Hepatocyte (in vitro differentiated cells): ENCODE results near the gene AP3D1. TPM values are rescaled to one million over a fixed set of nuclear protein-coding genes. Genes with fewer than 3 reads are reported as not detected.

Source experiments
- DNase-seq: peaks from one replicate; pipeline ENCODE4 v3.0.0-alpha.2; 2016; ENCODE audit warnings: low spot score
- H2AFZ ChIP-seq: fragments of 200-600 bp; sonication (generic); 2 replicates; pipeline ENCODE4 v1.6.0; 2016; ENCODE audit warnings: antibody characterized with exemption, mild to moderate bottlenecking
- H3K27ac ChIP-seq: fragments of 200-600 bp; sonication (generic); 2 replicates; pipeline ENCODE4 v1.5.1; 2016; ENCODE audit warnings: mild to moderate bottlenecking
- H3K27me3 ChIP-seq: fragments of 200-600 bp; sonication (generic); 2 replicates; pipeline ENCODE4 v1.6.1; 2016
- H3K36me3 ChIP-seq: fragments of 200-600 bp; sonication (generic); replicated peaks from 2 replicates; pipeline ENCODE4 v1.5.1; 2016; ENCODE audit warnings: low read depth; ENCODE audit not compliant: insufficient read depth
- H3K4me1 ChIP-seq: fragments of 200-600 bp; sonication (generic); 2 replicates; pipeline ENCODE4 v1.5.1; 2016; ENCODE audit warnings: mild to moderate bottlenecking, moderate library complexity; ENCODE audit not compliant: insufficient read depth
- H3K4me2 ChIP-seq: fragments of 200-600 bp; sonication (generic); 2 replicates; pipeline ENCODE4 v1.6.0; 2016
- H3K4me3 ChIP-seq: fragments of 200-600 bp; sonication (generic); 2 replicates; pipeline ENCODE4 v1.5.1; 2016; ENCODE audit warnings: mild to moderate bottlenecking
- H3K79me2 ChIP-seq: fragments of 200-600 bp; sonication (generic); 2 replicates; pipeline ENCODE4 v1.6.0; 2017; ENCODE audit warnings: mild to moderate bottlenecking
- H3K9me2 ChIP-seq: fragments of 200-600 bp; sonication (generic); replicated peaks from 2 replicates; pipeline ENCODE4 v1.6.0; 2017; ENCODE audit warnings: mild to moderate bottlenecking; ENCODE audit not compliant: insufficient read depth
- H3K9me3 ChIP-seq: fragments of 200-600 bp; sonication (generic); 2 replicates; pipeline ENCODE4 v1.5.1; 2016; ENCODE audit warnings: low read depth, mild to moderate bottlenecking
- H4K20me1 ChIP-seq: fragments of 200-600 bp; sonication (generic); 2 replicates; pipeline ENCODE4 v1.6.0; 2016; ENCODE audit warnings: mild to moderate bottlenecking; ENCODE audit not compliant: insufficient read depth, poor library complexity, severe bottlenecking
- EZH2 ChIP-seq: fragments of 200-600 bp; sonication (generic); IDR thresholded peaks from 2 replicates; pipeline ENCODE4 v1.6.1; 2016; ENCODE audit warnings: antibody characterized with exemption, mild to moderate bottlenecking, borderline replicate concordance
- EZH2phosphoT487 ChIP-seq: fragments of 200-600 bp; sonication (generic); IDR thresholded peaks from one replicate; pipeline ENCODE4 v1.6.1; 2018; ENCODE audit warnings: antibody characterized with exemption, mild to moderate bottlenecking, low read depth, moderate library complexity; ENCODE audit not compliant: unreplicated experiment, severe bottlenecking
- WGBS: methylation state at CpG from one replicate; pipeline ENCODE4 v1.1.6; 2016; ENCODE audit warnings: low lambda C conversion rate; ENCODE audit errors: missing lambda C conversion rate; 5-methylcytosine and 5-hydroxymethylcytosine counted together
- polyA plus RNA-seq: library from polyadenylated mRNA; unstranded; fragments of >200 nt; fragmentation: Nextera tagmentation; extraction: Ambion mirVana; gene quantifications from 2 replicates; pipeline ENCODE4 v1.2.1, GENCODE V29; 2016
- total RNA-seq: library from RNA; depleted of rRNA; stranded (reverse); fragments of >200 nt; gene quantifications from 2 replicates; pipeline ENCODE4 v1.2.3, GENCODE V29; 2014
- TF ChIP-seq, protein P1 (sequence below): fragments of 200-600 bp; sonication (generic); IDR thresholded peaks from 2 replicates; pipeline ENCODE4 v1.5.1; 2016; ENCODE audit warnings: antibody characterized with exemption, mild to moderate bottlenecking; ENCODE audit not compliant: poor library complexity

Gene AP3D1
- total and polyA plus RNA-seq, 2 experiments from 2014 or later, result 102 to 108 TPM

DNA sequence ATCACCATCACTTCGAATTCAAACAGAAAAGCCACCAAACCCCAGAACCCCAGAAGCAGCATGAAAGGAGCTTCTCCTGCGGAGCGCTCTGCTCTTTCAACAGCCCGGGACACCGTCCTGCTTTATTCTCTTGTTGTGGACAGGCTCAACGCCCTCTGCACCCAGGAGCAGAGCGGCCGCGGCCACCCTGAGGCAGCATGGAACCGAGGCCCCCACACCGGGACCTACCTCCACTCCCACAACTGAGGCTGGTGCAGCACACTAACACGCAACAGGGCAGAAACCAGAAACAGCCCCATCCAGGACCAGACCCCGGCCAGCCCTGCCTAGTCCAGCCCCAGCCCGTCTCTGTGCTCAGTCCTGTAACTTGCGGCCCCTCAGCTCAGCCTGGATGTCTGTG is 7.2 kb downstream of the AP3D1 start:
- H3K79me2 ChIP-seq, result peaks cover 100% of the 10 kb centered on the region
- H3K27me3 ChIP-seq, result no peaks in the 10 kb centered on the region
- peaks cover 7% of the 10 kb centered on the region for H3K4me1 ChIP-seq
- H3K27ac ChIP-seq, result no peak overlapping the region
- TF ChIP-seq EZH2 (no peak), EZH2phosphoT487 (no peak)
- TF ChIP-seq, protein P1, sequence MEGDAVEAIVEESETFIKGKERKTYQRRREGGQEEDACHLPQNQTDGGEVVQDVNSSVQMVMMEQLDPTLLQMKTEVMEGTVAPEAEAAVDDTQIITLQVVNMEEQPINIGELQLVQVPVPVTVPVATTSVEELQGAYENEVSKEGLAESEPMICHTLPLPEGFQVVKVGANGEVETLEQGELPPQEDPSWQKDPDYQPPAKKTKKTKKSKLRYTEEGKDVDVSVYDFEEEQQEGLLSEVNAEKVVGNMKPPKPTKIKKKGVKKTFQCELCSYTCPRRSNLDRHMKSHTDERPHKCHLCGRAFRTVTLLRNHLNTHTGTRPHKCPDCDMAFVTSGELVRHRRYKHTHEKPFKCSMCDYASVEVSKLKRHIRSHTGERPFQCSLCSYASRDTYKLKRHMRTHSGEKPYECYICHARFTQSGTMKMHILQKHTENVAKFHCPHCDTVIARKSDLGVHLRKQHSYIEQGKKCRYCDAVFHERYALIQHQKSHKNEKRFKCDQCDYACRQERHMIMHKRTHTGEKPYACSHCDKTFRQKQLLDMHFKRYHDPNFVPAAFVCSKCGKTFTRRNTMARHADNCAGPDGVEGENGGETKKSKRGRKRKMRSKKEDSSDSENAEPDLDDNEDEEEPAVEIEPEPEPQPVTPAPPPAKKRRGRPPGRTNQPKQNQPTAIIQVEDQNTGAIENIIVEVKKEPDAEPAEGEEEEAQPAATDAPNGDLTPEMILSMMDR, result no peak
- WGBS, result 98% methylated on average over 15 of the region's 15 CpGs
- no peak overlapping the region for H3K4me3 ChIP-seq
- DNase-seq, result no peak
- H2AFZ ChIP-seq, result no peak overlapping the region
- H3K9me2 ChIP-seq, result no peaks in the 10 kb centered on the region
- no peak overlapping the region for H3K4me2 ChIP-seq
- H3K9me3 ChIP-seq, result no peaks in the 10 kb centered on the region
- no peaks in the 10 kb centered on the region for H3K36me3 ChIP-seq
- H4K20me1 ChIP-seq, result peaks cover 98% of the 10 kb centered on the region

DNA sequence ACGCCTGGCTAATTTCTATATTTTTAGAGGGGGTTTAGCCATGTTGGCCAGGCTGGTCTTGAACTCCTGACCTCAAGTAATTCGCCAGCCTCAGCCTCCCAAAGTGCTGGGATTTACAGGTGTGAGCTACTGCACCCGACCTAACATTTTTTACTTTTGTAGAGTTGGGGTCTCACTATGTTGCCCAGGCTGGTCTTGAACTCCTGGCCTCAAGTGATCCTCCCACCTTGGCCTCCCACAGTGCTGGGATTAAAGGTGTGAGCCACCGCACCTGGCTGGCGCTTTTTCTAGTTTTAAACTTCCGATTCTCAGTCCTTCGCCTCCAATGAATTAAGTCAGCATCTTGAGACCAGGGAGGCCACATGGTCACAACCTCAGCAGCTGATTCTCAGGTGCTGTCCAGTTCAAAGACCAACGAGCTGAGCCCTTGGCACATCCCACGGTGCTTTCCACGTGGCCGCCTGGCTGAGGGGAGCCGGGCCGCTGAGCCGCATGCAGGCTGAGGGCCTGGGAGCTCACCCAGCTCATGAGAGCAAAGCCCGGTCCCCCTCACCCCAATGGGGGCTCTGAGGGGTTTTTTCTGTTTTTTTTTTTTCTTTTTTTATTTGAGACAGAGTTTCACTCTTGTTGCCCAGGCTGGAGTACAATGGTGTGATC is 9.1 kb downstream of the AP3D1 start:
- TF ChIP-seq EZH2, result no peak
- Histone ChIP-seq H4K20me1 (peaks cover 93% of the 10 kb centered on the region), H3K36me3 (no peaks in the 10 kb centered on the region), H3K9me3 (no peaks in the 10 kb centered on the region), H2AFZ (no peak overlapping the region), H3K79me2 (peaks cover 100% of the 10 kb centered on the region), H3K4me1 (no peaks in the 10 kb centered on the region), H3K4me2 (no peak overlapping the region), H3K4me3 (no peak overlapping the region), H3K27ac (no peak overlapping the region), H3K9me2 (no peaks in the 10 kb centered on the region), H3K27me3 (no peaks in the 10 kb centered on the region)
- no peak for DNase-seq
- WGBS, result 98% methylated on average over 15 of the region's 15 CpGs

DNA sequence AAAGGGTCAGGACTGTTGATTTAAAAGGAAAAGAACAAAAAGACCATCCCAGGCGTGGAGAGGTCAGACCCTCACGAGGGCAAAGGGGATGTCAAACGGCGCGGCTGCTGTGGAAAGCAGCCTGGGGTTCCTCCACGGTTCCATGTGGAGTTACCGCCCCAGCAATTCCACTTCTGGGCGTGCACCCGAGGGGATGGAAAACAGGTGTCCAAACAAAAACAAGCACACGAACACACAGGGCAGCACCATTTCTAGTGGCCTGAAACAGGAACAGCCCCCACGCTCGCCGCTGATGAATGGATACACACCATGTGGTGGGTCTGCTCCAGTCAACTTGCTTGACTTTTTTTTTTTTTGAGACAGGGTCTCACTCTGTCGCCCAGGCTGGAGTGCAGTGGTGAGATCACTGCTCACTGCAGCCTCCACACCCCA is 11.2 kb downstream of the AP3D1 start:
- WGBS, result 96% methylated on average over 14 of the region's 14 CpGs
- Histone ChIP-seq H2AFZ (no peak overlapping the region), H3K79me2 (peaks cover 98% of the 10 kb centered on the region), H4K20me1 (peaks cover 78% of the 10 kb centered on the region), H3K4me2 (no peak overlapping the region), H3K4me3 (no peak overlapping the region), H3K36me3 (no peaks in the 10 kb centered on the region), H3K9me3 (no peaks in the 10 kb centered on the region), H3K9me2 (no peaks in the 10 kb centered on the region), H3K27me3 (no peaks in the 10 kb centered on the region), H3K4me1 (no peaks in the 10 kb centered on the region), H3K27ac (no peak overlapping the region)
- no peak for DNase-seq
- TF ChIP-seq, protein P1, result no peak
- TF ChIP-seq EZH2 (no peak), EZH2phosphoT487 (no peak)

DNA sequence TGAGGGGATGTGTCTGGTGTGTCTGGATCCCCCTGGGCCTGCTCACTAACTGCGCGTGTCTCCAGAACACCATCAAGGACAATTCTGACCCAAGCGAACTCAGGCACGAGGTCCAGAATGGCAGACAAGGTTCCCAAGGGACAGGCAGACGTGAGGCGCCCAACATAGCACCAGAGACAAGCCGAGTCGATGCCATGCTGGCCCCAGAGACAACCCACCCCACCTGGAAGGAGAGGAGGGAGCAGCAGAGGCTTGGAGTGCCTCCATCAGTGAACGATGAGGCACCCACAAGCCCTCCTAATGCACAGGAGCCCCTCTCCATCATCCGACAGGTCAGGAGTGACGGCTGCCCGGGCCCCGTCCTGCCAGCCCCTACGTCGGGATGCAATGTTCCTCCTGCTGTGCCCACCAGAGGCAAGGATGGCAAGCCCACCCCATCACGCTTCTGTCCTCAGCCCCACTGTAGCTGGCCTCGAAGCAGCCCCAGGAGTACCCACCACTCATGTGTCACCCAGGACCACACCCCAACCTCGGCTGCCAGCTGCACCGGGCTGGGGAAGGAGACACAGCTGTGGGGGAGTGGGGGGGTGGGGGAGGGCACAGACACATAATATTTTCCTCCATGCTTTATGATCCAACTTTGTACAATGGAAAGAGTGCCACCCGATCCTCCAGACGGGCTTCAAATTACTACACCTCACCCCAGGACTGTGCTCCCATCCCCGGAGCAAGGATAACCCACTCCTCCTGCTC is 11.8 kb downstream of the AP3D1 start:
- WGBS, result 95% methylated on average over 22 of the region's 22 CpGs
- Histone ChIP-seq H3K4me1 (no peaks in the 10 kb centered on the region), H3K9me2 (no peaks in the 10 kb centered on the region), H3K4me3 (no peak overlapping the region), H3K79me2 (peaks cover 97% of the 10 kb centered on the region), H3K27ac (no peak overlapping the region), H4K20me1 (peaks cover 76% of the 10 kb centered on the region), H3K36me3 (no peaks in the 10 kb centered on the region), H2AFZ (no peak overlapping the region), H3K27me3 (no peaks in the 10 kb centered on the region), H3K4me2 (no peak overlapping the region), H3K9me3 (no peaks in the 10 kb centered on the region)
- no peak for TF ChIP-seq EZH2
- no peak for TF ChIP-seq EZH2phosphoT487
- TF ChIP-seq, protein P1, result no peak
- DNase-seq, result no peak
